Esophagus squamous epithelium (tissue), 5 donors: Measurements from ENCODE around the gene NDFIP1. TPM values are rescaled to one million over a fixed set of nuclear protein-coding genes. Genes with fewer than 3 reads are reported as not detected.

Experiments
- DNase-seq: peaks from one replicate; lab custom pipeline; 2025; lab: John Stamatoyannopoulos, UW
- H3K27ac ChIP-seq, 4 donors: fragments of 200-600 bp; sonication (generic); one replicate each; pipeline ENCODE4 v1.5.1; 2016 to 2019; ENCODE audit warnings: mild to moderate bottlenecking in 1 of 4
- H3K27me3 ChIP-seq, 4 donors: fragments of 200-600 bp; sonication (generic); 1 replicate in 3 of 4; 2 replicates in 1 of 4; pipeline versions ENCODE4 v1.5.1 to v1.6.0; 2017 to 2021; ENCODE audit warnings: antibody characterized with exemption in 1 of 4
- H3K36me3 ChIP-seq, 3 donors: fragments of 200-600 bp; sonication (generic); one replicate each; pipeline ENCODE4 v1.5.1; 2016 to 2019
- H3K4me1 ChIP-seq, 3 donors: fragments of 200-600 bp; sonication (generic); one replicate each; pipeline ENCODE4 v1.5.1; 2017 to 2019
- H3K4me3 ChIP-seq, 4 donors: fragments of 200-600 bp; sonication (generic); 1 replicate in 3 of 4; 2 replicates in 1 of 4; pipeline ENCODE4 v1.5.1; 2016 to 2019; ENCODE audit warnings: mild to moderate bottlenecking in 2 of 4, moderate library complexity in 1 of 4
- H3K9me3 ChIP-seq, 3 donors: fragments of 200-600 bp; sonication (generic); one replicate each; pipeline ENCODE4 v1.5.1; 2016 to 2019
- POLR2A ChIP-seq, 4 donors: fragments of 450-650 bp; IDR thresholded peaks; one replicate each; pipeline ENCODE4 v1.6.1; 2017; ENCODE audit warnings: antibody characterized with exemption in 4 of 4, mild to moderate bottlenecking in 4 of 4, moderate library complexity in 3 of 4
- WGBS, 2 donors: methylation state at CpG; one replicate each; pipeline ENCODE4 v1.1.5; 2018; 5-methylcytosine and 5-hydroxymethylcytosine counted together
- intact Hi-C: fragments of 100-400 bp; cut with DNase I; formaldehyde crosslinking; loops from one replicate; pipeline ENCODE4 v1.15.0; 2022
- total RNA-seq, 4 donors: library from RNA; depleted of rRNA; stranded (reverse); fragments of >200 nt; gene quantifications; one replicate each; pipeline ENCODE4 v1.1.0, GENCODE V29; 2016
- TF ChIP-seq, protein P1 (sequence below), 6 experiments: fragments of 450-650 bp in 4 of 6; fragments of 200-600 bp in 2 of 6; sonication (generic) in 2 of 6; IDR thresholded peaks; one replicate each; pipeline ENCODE4 v1.5.1; 2016 to 2019; ENCODE audit warnings: antibody characterized with exemption in 6 of 6, mild to moderate bottlenecking in 4 of 6, moderate library complexity in 4 of 6
- donor health status: DM: yes; HTN: yes; CAD: no.

NDFIP1 gene
- total RNA-seq, 4 donors from 2014 or later = 34.1 to 82.6 (median 38.9) TPM

DNA sequence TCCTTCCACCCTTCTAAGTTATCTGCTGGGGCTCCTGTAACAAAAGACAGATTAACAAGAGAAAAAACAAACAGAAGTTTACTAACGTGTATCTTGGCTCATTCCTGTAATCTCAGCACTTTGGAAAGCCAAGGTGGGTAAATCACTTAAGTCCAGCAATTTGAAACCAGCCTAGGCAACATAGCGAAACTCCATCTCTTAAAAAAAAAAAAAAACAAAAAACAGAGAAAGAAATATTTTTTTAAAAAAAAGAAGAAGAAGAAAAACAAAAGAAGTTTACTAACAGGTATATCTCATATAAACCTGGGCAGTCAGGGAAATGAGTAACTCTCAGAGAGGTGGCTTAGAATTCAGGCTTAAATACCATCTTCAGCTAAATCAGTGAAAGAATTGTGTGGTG, 10.3 kb upstream of the NDFIP1 start:
- DNase-seq = no peak
- TF ChIP-seq, protein P1, sequence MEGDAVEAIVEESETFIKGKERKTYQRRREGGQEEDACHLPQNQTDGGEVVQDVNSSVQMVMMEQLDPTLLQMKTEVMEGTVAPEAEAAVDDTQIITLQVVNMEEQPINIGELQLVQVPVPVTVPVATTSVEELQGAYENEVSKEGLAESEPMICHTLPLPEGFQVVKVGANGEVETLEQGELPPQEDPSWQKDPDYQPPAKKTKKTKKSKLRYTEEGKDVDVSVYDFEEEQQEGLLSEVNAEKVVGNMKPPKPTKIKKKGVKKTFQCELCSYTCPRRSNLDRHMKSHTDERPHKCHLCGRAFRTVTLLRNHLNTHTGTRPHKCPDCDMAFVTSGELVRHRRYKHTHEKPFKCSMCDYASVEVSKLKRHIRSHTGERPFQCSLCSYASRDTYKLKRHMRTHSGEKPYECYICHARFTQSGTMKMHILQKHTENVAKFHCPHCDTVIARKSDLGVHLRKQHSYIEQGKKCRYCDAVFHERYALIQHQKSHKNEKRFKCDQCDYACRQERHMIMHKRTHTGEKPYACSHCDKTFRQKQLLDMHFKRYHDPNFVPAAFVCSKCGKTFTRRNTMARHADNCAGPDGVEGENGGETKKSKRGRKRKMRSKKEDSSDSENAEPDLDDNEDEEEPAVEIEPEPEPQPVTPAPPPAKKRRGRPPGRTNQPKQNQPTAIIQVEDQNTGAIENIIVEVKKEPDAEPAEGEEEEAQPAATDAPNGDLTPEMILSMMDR (IDR thresholded peaks at IDR 0.05) = no peak
- no peak for TF ChIP-seq POLR2A (IDR thresholded peaks at IDR 0.05)
- Histone ChIP-seq H3K36me3 (no peaks in the 10 kb centered on the region), H3K27ac (no peak overlapping the region), H3K9me3 (no peaks in the 10 kb centered on the region), H3K4me3 (no peak overlapping the region), H3K4me1 (peaks cover 0 to 30% (median 10%) of the 10 kb centered on the region in 3 donors), H3K27me3 (no peaks in the 10 kb centered on the region)
- intact Hi-C loops = no loop called here
- WGBS, 2 donors = 60 to 77% methylated on average over 2 of the region's 2 CpGs

DNA sequence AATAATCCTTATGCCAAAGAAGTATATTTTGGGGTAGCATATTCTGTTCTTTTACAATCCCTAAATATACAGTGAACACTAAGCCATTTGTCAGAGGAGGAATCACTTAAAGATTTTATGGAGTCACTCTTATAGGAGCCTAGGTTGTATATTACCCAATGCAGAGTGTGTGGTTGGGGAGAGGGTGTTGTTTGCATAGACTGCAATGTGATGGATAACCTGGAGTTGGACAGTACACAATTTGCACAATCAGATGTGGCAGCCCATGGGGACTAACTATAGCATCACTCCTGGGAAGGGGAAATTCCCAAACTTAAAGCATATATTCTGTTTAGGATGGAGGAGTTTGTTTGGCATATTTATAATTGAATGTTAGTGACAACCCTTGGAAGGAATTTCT, 9.6 kb upstream of the NDFIP1 start:
- intact Hi-C loops = no loop called here
- Histone ChIP-seq H3K36me3 (no peaks in the 10 kb centered on the region), H3K4me3 (no peak overlapping the region), H3K4me1 (peaks cover 0 to 31% (median 10%) of the 10 kb centered on the region in 3 donors), H3K27ac (no peak overlapping the region), H3K27me3 (no peaks in the 10 kb centered on the region), H3K9me3 (no peaks in the 10 kb centered on the region)
- TF ChIP-seq POLR2A (IDR thresholded peaks at IDR 0.05) = no peak
- TF ChIP-seq, protein P1 (IDR thresholded peaks at IDR 0.05) = no peak
- no peak for DNase-seq

DNA sequence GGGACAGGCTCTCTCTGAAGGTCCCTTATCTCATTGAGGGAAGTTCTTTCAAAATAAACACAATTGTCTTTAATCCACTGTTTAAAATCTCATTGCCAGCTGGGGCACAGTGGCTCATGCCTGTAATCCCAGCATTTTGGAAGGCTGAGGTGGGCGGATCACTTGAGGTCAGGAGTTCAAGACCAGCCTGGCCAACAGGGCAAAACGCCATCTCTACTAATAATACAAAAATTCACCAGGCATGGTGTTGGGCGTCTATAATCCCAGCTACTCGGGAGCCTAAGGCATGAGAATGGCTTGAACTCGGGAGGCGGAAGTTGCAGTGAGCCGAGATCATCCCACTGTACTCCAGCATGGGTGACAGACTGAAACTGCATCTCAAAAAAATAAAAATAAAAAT, 8.3 kb upstream of the NDFIP1 start:
- Histone ChIP-seq H3K27ac (no peak overlapping the region), H3K4me3 (no peak overlapping the region), H3K36me3 (no peaks in the 10 kb centered on the region), H3K4me1 (peaks cover 0 to 32% (median 10%) of the 10 kb centered on the region in 3 donors), H3K9me3 (no peaks in the 10 kb centered on the region), H3K27me3 (no peaks in the 10 kb centered on the region)
- intact Hi-C loops = no loop called here
- TF ChIP-seq, protein P1 (IDR thresholded peaks at IDR 0.05) = no peak
- TF ChIP-seq POLR2A (IDR thresholded peaks at IDR 0.05) = no peak
- 67 to 72% methylated on average over 7 of the region's 7 CpGs for WGBS, 2 donors
- DNase-seq = no peak

DNA sequence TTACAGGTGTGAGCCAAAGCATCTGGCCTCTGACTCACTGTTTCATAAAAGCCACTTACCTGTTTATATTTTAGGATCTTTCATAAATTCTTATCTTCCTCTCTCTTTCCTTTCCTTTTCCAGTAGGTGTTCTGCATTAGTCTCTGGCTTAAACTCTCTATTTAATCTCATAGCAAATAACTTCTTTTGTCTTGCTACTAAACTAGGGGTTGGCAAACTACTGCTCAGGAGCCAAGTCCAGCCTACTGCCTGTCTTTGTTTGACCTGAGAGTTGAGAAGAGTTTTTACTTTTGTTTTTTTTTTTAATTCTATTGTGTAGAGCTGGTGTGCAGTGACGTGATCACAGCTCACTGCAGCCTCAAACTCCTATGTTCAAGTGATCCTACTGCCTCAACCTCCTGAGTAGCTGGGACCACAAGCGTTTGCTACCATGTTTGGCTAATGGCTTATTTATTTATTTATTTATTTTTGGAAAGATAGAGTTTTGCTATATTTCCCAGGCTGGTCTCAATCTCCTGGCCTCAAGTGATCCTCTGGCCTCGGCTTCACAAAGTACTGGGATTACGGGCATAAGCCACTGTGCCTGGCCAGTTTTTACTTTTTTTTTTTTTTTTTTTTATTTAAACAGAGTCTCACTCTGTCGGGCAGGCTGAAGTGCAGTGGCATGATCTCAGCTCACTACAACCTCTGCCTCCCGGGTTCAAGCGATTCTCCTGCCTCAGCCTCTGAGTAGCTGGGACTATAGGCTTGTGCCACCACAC, 5.4 kb upstream of the NDFIP1 start:
- Histone ChIP-seq H3K4me3 (no peak overlapping the region), H3K27ac (peak overlapping the region in 1 of 4 donors; percentile 40), H3K4me1 (peaks cover 0 to 35% (median 6%) of the 10 kb centered on the region in 3 donors), H3K27me3 (no peaks in the 10 kb centered on the region), H3K36me3 (no peaks in the 10 kb centered on the region), H3K9me3 (no peaks in the 10 kb centered on the region)
- 61 to 65% methylated on average over 7 of the region's 7 CpGs for WGBS, 2 donors
- intact Hi-C loops = no loop called here
- DNase-seq = no peak
- TF ChIP-seq, protein P1 (IDR thresholded peaks at IDR 0.05) = no peak
- TF ChIP-seq POLR2A (IDR thresholded peaks at IDR 0.05) = no peak

DNA sequence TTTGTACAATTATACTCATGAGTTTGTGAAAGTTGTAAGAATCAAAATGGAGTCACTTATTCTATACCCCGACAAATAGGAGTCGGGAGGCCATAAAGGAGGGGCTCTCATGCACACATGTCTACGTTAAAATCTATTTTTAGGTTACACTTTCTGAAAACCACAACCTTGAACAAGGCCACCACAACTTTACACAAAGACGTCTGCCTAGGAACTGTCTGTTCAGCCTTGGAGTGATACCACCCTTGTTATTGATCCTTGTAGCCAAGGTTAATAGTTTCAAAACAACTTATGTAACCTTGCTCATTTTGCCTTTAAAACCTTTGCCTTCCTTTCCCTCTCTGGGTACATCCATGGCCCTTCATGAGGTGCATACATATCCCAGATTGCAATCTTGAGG, 4.1 kb upstream of the NDFIP1 start:
- no peak for DNase-seq
- Histone ChIP-seq H3K4me3 (no peak overlapping the region), H3K9me3 (no peaks in the 10 kb centered on the region), H3K4me1 (peaks cover 0 to 39% (median 9%) of the 10 kb centered on the region in 3 donors), H3K36me3 (no peaks in the 10 kb centered on the region), H3K27ac (no peak overlapping the region), H3K27me3 (no peaks in the 10 kb centered on the region)
- intact Hi-C loops = no loop called here
- TF ChIP-seq POLR2A (IDR thresholded peaks at IDR 0.05) = no peak
- TF ChIP-seq, protein P1 (IDR thresholded peaks at IDR 0.05) = no peak
- WGBS, 2 donors = 81 to 83% methylated on average over 4 of the region's 4 CpGs
